Tibial nerve (tissue), 4 donors: Measurements from ENCODE around the gene HOXB4. TPM values are rescaled to one million over a fixed set of nuclear protein-coding genes. Genes with fewer than 3 reads are reported as not detected.

ENCODE experiments used
- DNase-seq, 2 donors: peaks; one replicate each; pipeline ENCODE4 v3.0.0-alpha.2; 2019; ENCODE audit warnings: low spot score in 2 of 2
- H3K27ac ChIP-seq, 4 donors: fragments of 200-600 bp; sonication (generic) in 3 of 4; one replicate each; pipeline ENCODE4 v1.5.1; 2017 to 2019; ENCODE audit warnings: mild to moderate bottlenecking in 1 of 4
- H3K27me3 ChIP-seq, 2 donors: fragments of 200-600 bp; sonication (generic) in 1 of 2; one replicate each; pipeline versions ENCODE4 v1.5.1 to v1.6.0; 2017 to 2019
- H3K36me3 ChIP-seq, 3 donors: fragments of 200-600 bp; sonication (generic); one replicate each; pipeline ENCODE4 v1.5.1; 2018 to 2019
- H3K4me1 ChIP-seq, 4 donors: fragments of 200-600 bp; sonication (generic) in 3 of 4; one replicate each; pipeline ENCODE4 v1.5.1; 2017 to 2019
- H3K4me3 ChIP-seq, 4 donors: fragments of 200-600 bp; sonication (generic) in 3 of 4; one replicate each; pipeline ENCODE4 v1.5.1; 2017 to 2019; ENCODE audit warnings: mild to moderate bottlenecking in 1 of 4, moderate library complexity in 1 of 4
- H3K9me3 ChIP-seq, 4 donors: fragments of 200-600 bp; sonication (generic) in 3 of 4; one replicate each; pipeline ENCODE4 v1.5.1; 2017 to 2019
- EP300 ChIP-seq, 2 donors: sonication (generic); formaldehyde crosslinking; IDR thresholded peaks; one replicate each; pipeline ENCODE4 v1.6.1; 2017; ENCODE audit warnings: antibody characterized with exemption in 2 of 2, mild to moderate bottlenecking in 1 of 2
- POLR2A ChIP-seq, 2 donors: fragments of 450-650 bp; IDR thresholded peaks; one replicate each; pipeline ENCODE4 v1.6.1; 2017; ENCODE audit warnings: antibody characterized with exemption in 2 of 2, mild to moderate bottlenecking in 2 of 2, moderate library complexity in 2 of 2
- WGBS, 2 donors: methylation state at CpG; one replicate each; pipeline ENCODE4 v1.1.5; 2018; 5-methylcytosine and 5-hydroxymethylcytosine counted together
- total RNA-seq, 4 donors: library from RNA; depleted of rRNA; stranded (reverse); fragments of >200 nt; gene quantifications; one replicate each; pipeline ENCODE4 v1.1.0, GENCODE V29; 2016
- TF ChIP-seq, protein P1 (sequence below), 5 experiments: fragments of 200-600 bp in 3 of 5; fragments of 450-650 bp in 2 of 5; sonication (generic) in 3 of 5; IDR thresholded peaks; one replicate each; pipeline ENCODE4 v1.5.1; 2016 to 2019; ENCODE audit warnings: antibody characterized with exemption in 5 of 5, mild to moderate bottlenecking in 3 of 5, moderate library complexity in 2 of 5

HOXB4 gene
- total RNA-seq, 4 donors from 2014 or later = 1.2 to 3.5 (median 2.0) TPM

DNA sequence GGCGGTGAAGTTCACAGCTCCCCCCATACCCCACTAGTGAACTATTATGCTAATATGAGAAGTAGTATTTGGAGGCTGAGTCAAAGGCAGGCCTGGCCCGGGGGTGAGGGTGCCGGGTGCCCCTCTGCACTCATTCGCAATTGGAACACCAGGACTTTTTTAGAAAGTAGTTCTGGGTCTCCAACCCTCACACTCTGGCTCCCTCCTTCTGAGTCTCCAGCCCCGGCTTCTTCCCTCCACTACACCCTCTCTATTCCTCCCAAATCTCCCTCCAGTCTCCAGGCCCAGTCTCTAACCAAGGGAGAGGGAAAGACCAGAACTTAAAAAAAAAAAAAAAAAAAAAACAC lies 21.9 kb downstream of the HOXB4 start:
- peak overlapping the region in 3 of 4 donors; percentile 55 to 80 (median 75) for H3K27ac ChIP-seq

DNA sequence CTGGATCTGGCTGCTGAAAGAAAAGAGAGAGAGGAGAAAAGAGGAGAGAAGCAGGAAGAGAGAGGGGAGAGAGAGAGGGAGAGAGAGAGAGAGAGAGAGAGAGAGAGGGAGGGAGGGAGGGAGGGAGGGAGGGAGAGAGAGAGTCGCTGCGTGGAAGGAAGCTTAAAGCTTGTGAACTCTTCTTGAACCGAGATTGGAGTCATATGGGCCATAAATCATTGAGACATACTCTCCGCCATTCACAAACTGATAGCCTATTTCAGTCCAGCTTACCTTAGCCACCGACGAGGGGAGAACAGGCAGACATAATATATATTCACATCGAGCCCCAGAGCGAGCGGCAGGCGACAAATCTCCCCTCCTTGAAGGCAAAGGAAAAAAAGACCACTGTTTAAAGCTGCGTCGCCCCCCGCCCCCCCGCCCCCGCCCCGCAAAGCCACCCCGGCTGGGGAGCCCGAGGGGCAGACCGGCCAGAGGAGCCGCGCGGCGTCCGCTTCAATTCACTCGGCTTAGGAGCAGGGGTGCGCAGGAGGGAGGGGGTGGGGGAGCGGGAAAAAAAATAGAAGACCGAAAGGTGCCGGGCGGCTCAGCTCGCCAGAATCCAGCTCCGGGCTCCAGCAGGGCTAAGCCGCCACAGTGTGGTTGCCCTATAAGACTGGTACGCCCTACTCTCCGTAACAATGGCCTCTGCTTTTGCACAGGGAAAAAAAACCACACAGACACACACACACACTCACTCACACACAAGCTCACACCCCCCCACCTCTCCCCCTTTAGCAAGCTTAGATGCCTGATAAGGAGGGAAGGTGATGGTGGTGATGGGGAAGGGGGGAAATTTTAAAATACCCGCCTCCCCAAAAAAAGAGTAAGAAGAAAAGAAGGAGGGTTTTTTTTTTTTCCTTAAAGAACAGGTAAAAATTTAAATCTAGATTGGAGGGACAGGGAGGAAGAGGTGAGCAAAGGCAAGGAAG lies 22.6 kb downstream of the HOXB4 start:
- peak overlapping the region; percentile 23 to 48 (median 34) for H3K4me3 ChIP-seq
- H3K9me3 ChIP-seq = no peaks in the 10 kb centered on the region
- WGBS, 2 donors = 17 to 20% methylated on average over 27 to 36 of the region's 36 CpGs
- no peak for DNase-seq
- H3K27me3 ChIP-seq = peaks cover 4 to 94% of the 10 kb centered on the region in 2 donors
- H3K4me1 ChIP-seq = peaks cover 0 to 41% (median 11%) of the 10 kb centered on the region in 4 donors
- H3K27ac ChIP-seq = peak overlapping the region in 3 of 4 donors; percentile 60 to 80 (median 75)
- no peaks in the 10 kb centered on the region for H3K36me3 ChIP-seq
- TF ChIP-seq EP300 (IDR thresholded peaks at IDR 0.05) (peak in 1 of 2 donors; percentile 8), POLR2A (IDR thresholded peaks at IDR 0.05) (no peak)
- TF ChIP-seq, protein P1, sequence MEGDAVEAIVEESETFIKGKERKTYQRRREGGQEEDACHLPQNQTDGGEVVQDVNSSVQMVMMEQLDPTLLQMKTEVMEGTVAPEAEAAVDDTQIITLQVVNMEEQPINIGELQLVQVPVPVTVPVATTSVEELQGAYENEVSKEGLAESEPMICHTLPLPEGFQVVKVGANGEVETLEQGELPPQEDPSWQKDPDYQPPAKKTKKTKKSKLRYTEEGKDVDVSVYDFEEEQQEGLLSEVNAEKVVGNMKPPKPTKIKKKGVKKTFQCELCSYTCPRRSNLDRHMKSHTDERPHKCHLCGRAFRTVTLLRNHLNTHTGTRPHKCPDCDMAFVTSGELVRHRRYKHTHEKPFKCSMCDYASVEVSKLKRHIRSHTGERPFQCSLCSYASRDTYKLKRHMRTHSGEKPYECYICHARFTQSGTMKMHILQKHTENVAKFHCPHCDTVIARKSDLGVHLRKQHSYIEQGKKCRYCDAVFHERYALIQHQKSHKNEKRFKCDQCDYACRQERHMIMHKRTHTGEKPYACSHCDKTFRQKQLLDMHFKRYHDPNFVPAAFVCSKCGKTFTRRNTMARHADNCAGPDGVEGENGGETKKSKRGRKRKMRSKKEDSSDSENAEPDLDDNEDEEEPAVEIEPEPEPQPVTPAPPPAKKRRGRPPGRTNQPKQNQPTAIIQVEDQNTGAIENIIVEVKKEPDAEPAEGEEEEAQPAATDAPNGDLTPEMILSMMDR (IDR thresholded peaks at IDR 0.05) = peak in 1 of 5 experiments; percentile 74

More for the DNA sequence above, 21.9 kb downstream of the HOXB4 start:
- WGBS, 2 donors = 55 to 58% methylated on average over 5 of the region's 5 CpGs
- DNase-seq = no peak
- TF ChIP-seq POLR2A (IDR thresholded peaks at IDR 0.05) = no peak
- Histone ChIP-seq H3K27me3 (peaks cover 4 to 96% of the 10 kb centered on the region in 2 donors), H3K4me1 (peaks cover 0 to 38% (median 11%) of the 10 kb centered on the region in 4 donors), H3K4me3 (no peak overlapping the region), H3K36me3 (no peaks in the 10 kb centered on the region), H3K9me3 (no peaks in the 10 kb centered on the region)

DNA sequence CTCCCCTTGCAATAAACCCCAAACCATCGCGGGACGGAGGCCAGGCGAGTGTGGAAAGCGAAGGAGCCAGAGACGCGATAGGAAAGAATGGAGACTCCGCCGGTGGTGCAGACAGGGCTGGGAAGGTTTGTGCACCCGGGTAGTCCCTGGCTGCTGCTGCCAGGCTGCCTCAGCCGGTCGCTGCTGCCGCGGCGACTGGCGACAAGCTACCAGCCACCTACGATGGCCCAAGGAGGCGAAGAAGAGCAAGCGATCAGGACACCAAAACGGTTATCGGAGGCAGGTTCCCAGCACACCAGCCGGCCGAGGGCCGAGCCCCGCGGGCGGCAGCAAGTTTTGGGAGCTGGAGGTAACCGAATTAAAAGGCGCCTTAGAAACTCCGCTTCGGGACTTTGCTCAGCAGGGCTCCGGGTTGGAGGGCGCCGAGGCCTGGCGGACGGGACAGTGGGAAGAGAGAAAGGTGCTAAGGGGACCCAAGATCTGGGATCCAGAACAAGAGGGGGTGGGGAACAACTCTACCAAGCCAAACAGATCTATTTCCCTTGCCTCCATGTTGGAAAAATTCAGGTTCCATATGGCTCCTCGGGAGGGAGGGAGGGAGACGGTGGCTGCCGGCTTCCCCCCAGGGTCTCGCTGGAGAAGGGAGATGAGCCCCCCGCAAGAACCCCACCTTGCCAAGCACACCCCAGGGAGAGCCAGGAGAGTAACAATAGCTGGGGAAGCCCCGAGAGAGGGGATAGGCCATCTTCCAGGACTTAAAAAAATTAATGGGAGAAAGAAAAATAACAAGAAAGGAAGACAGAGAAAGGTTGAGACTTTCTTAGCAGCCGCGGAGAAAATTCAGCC lies 23.5 kb downstream of the HOXB4 start:
- Histone ChIP-seq H3K27ac (peak overlapping the region; percentile 54 to 80 (median 68)), H3K36me3 (no peaks in the 10 kb centered on the region), H3K4me1 (peaks cover 0 to 43% (median 8%) of the 10 kb centered on the region in 4 donors), H3K4me3 (peak overlapping the region; percentile 4 to 48 (median 18)), H3K27me3 (peaks cover 4 to 94% of the 10 kb centered on the region in 2 donors), H3K9me3 (no peaks in the 10 kb centered on the region)
- no peak for DNase-seq
- 25 to 28% methylated on average over 43 to 44 of the region's 44 CpGs for WGBS, 2 donors
- TF ChIP-seq POLR2A (IDR thresholded peaks at IDR 0.05) (no peak), EP300 (IDR thresholded peaks at IDR 0.05) (no peak)
- TF ChIP-seq, protein P1 (IDR thresholded peaks at IDR 0.05) = no peak

DNA sequence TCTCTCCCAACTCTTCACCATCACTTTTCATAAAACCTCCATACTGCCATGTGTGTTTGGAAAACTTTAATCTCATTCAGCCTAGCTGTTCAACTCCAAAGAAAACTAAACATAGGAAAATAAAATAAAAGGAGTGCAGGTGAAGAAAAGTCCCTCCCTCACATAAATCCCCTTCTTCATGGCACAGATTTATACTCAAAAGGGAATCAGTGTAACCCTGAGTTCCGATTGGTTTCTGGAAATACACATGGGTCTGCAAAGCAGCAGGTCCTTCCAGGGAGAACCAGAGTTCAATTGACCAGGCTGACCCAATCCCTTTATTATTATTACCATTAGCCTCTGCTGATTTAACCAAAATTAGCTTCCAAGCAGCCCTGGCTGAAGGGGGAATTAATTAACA lies 24.3 kb downstream of the HOXB4 start:
- no peak for DNase-seq
- Histone ChIP-seq H3K36me3 (no peaks in the 10 kb centered on the region), H3K9me3 (no peaks in the 10 kb centered on the region), H3K27ac (peak overlapping the region in 3 of 4 donors; percentile 10 to 75 (median 54)), H3K4me1 (peaks cover 0 to 43% (median 7%) of the 10 kb centered on the region in 4 donors), H3K27me3 (peaks cover 4 to 90% of the 10 kb centered on the region in 2 donors), H3K4me3 (peak overlapping the region in 1 of 4 donors; percentile 12)
- no peak for TF ChIP-seq EP300 (IDR thresholded peaks at IDR 0.05)
- TF ChIP-seq, protein P1 (IDR thresholded peaks at IDR 0.05) = no peak
- TF ChIP-seq POLR2A (IDR thresholded peaks at IDR 0.05) = no peak
- 32 to 79% methylated on average over 1 of the region's 1 CpG for WGBS, 2 donors

DNA sequence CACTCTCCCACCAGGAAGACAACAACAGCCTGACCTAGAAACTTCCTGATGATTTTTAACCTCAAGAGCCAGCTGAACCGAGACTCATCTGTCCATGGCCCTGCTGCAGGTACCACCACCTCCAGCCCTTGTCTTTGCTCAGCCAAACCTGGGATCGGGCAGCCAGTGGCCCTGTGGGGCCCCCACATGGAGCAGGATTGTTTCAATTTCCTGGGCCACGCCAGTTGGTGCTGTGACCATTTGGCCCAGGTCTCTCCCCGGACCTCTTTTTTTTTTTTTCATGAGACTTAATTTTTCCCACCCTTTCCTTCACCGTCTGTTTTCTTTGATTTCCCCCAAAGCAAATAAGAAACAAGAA lies 25.0 kb downstream of the HOXB4 start:
- Histone ChIP-seq H3K4me3 (no peak overlapping the region), H3K9me3 (no peaks in the 10 kb centered on the region), H3K27ac (peak overlapping the region in 3 of 4 donors; percentile 6 to 68 (median 35)), H3K4me1 (peaks cover 0 to 38% (median 7%) of the 10 kb centered on the region in 4 donors), H3K27me3 (peaks cover 4 to 89% of the 10 kb centered on the region in 2 donors), H3K36me3 (no peaks in the 10 kb centered on the region)
- DNase-seq = no peak
- WGBS, 2 donors = 59 to 68% methylated on average over 5 of the region's 5 CpGs
- no peak for TF ChIP-seq POLR2A (IDR thresholded peaks at IDR 0.05)
- TF ChIP-seq EP300 (IDR thresholded peaks at IDR 0.05) = no peak
- TF ChIP-seq, protein P1 (IDR thresholded peaks at IDR 0.05) = no peak
